Measurements from ENCODE around the gene MYT1.

MYT1 gene

GRCh38 chr20:64247970-64248841 lies 84.0 kb downstream of the MYT1 start:
- no peak for DNase-seq (ENCODE audit: low read depth, low spot score)
- H3K4me3 ChIP-seq (ENCODE audit: low read length), result no peak overlapping the region

GRCh38 chr20:64250027-64250426 lies 85.8 kb downstream of the MYT1 start:
- H3K4me3 ChIP-seq (ENCODE audit: low read length), result no peak overlapping the region
- DNase-seq (ENCODE audit: low read depth, low spot score), result no peak

GRCh38 chr20:64253000-64253383 lies 88.7 kb downstream of the MYT1 start:
- no peak for DNase-seq (ENCODE audit: low read depth, low spot score)
- H3K4me3 ChIP-seq (ENCODE audit: low read length), result no peak overlapping the region

GRCh38 chr20:64253443-64253842 lies 89.2 kb downstream of the MYT1 start:
- no peak overlapping the region for H3K4me3 ChIP-seq (ENCODE audit: low read length)
- DNase-seq (ENCODE audit: low read depth, low spot score), result no peak

GRCh38 chr20:64254156-64254555 lies 89.9 kb downstream of the MYT1 start:
- H3K4me3 ChIP-seq (ENCODE audit: low read length), result no peak overlapping the region
- no peak for DNase-seq (ENCODE audit: low read depth, low spot score)

GRCh38 chr20:64254571-64255360 lies 90.5 kb downstream of the MYT1 start:
- peak overlapping the region; percentile 61 for H3K4me3 ChIP-seq (ENCODE audit: low read length)
- no peak for DNase-seq (ENCODE audit: low read depth, low spot score)

- peak within 1 kb of the TSS; percentile 85 for H3K4me3 ChIP-seq (ENCODE audit: low read length)
Measured at GRCh38 chr20:64255361-64256281, 91.4 kb downstream of the MYT1 start, which contains the start of gene PCMTD2. Gene PCMTD2, plus strand, starts transcription at chr20:64255748. Its CDS starts 4,218 bp downstream, at chr20:64259966.

GRCh38 chr20:64256282-64256935 lies 92.2 kb downstream of the MYT1 start:
- no peak for DNase-seq (ENCODE audit: low read depth, low spot score)
- H3K4me3 ChIP-seq (ENCODE audit: low read length), result peak overlapping the region; percentile 85

More at GRCh38 chr20:64255361-64256281, 91.4 kb downstream of the MYT1 start, which contains the start of gene PCMTD2:
- DNase-seq (ENCODE audit: low read depth, low spot score), result peak; percentile 58

- H3K4me3 ChIP-seq (ENCODE audit: low read length), result no peak overlapping the region
- no peak for DNase-seq (ENCODE audit: low read depth, low spot score)
Measured at GRCh38 chr20:64257107-64257757, 93.0 kb downstream of the MYT1 start.

GRCh38 chr20:64258071-64258823 lies 94.0 kb downstream of the MYT1 start:
- DNase-seq (ENCODE audit: low read depth, low spot score), result no peak
- no peak overlapping the region for H3K4me3 ChIP-seq (ENCODE audit: low read length)

- no peak for DNase-seq (ENCODE audit: low read depth, low spot score)
- H3K4me3 ChIP-seq (ENCODE audit: low read length), result no peak overlapping the region
Measured at GRCh38 chr20:64260239-64260638, 96.0 kb downstream of the MYT1 start.

GRCh38 chr20:64261138-64261537 lies 96.9 kb downstream of the MYT1 start:
- H3K4me3 ChIP-seq (ENCODE audit: low read length), result no peak overlapping the region
- no peak for DNase-seq (ENCODE audit: low read depth, low spot score)

- no peak overlapping the region for H3K4me3 ChIP-seq (ENCODE audit: low read length)
- no peak for DNase-seq (ENCODE audit: low read depth, low spot score)
Measured at GRCh38 chr20:64264091-64264490, 99.8 kb downstream of the MYT1 start.

GRCh38 chr20:64265201-64265600 lies 100.9 kb downstream of the MYT1 start:
- no peak for DNase-seq (ENCODE audit: low read depth, low spot score)
- H3K4me3 ChIP-seq (ENCODE audit: low read length), result no peak overlapping the region

- no peak for DNase-seq (ENCODE audit: low read depth, low spot score)
Measured at GRCh38 chr20:64266988-64267387, 102.7 kb downstream of the MYT1 start.

GRCh38 chr20:64268174-64268573 lies 103.9 kb downstream of the MYT1 start:
- DNase-seq (ENCODE audit: low read depth, low spot score), result no peak

More at GRCh38 chr20:64266988-64267387, 102.7 kb downstream of the MYT1 start:
- no peak overlapping the region for H3K4me3 ChIP-seq (ENCODE audit: low read length)

GRCh38 chr20:64269604-64270411 lies 105.6 kb downstream of the MYT1 start:
- H3K4me3 ChIP-seq (ENCODE audit: low read length), result no peak overlapping the region
- no peak for DNase-seq (ENCODE audit: low read depth, low spot score)

More at GRCh38 chr20:64268174-64268573, 103.9 kb downstream of the MYT1 start:
- H3K4me3 ChIP-seq (ENCODE audit: low read length), result no peak overlapping the region
